H1 (cell line): ENCODE data around the gene HS6ST3.

Experiments
- ASH2L ChIP-seq: fragments of 200-600, 300-600 bp; sonication (generic); IDR thresholded peaks from one replicate; pipeline ENCODE4 v1.7.1; 2017; ENCODE audit warnings: low read length
- CBX5 ChIP-seq: fragments of 300-800, 300-1000 bp; sonication (generic); IDR thresholded peaks from 2 replicates; pipeline ENCODE4 v1.7.1; 2016; ENCODE audit warnings: antibody characterized with exemption, low read length, low read depth
- CTCF ChIP-seq, 3 experiments: IDR thresholded peaks; 1 replicate in 2 of 3; 2 replicates in 1 of 3; pipeline versions ENCODE4 v1.5.1 to v1.6.1; 2011; ENCODE audit warnings: low read length in 3 of 3, mild to moderate bottlenecking in 3 of 3, inconsistent platforms in 2 of 3, low read depth in 1 of 3, moderate library complexity in 1 of 3; ENCODE audit not compliant: insufficient read depth in 1 of 3; ENCODE audit errors: control extremely low read depth in 1 of 3
- GTF2F1 ChIP-seq: IDR thresholded peaks from 2 replicates; pipeline ENCODE4 v1.6.1; 2012; ENCODE audit warnings: low read depth, low read length, improper control_type of control experiment, borderline replicate concordance
- JUN ChIP-seq: IDR thresholded peaks from 2 replicates; pipeline ENCODE4 v1.6.1; 2011; ENCODE audit warnings: low read depth, mild to moderate bottlenecking, improper control_type of control experiment, low read length
- MAX ChIP-seq: IDR thresholded peaks from 2 replicates; pipeline ENCODE4 v1.6.1; 2012; ENCODE audit warnings: inconsistent platforms
- POLR2A ChIP-seq, 2 experiments: IDR thresholded peaks; 1 replicate in 1 of 2; 2 replicates in 1 of 2; pipeline ENCODE4 v1.6.1; 2011; ENCODE audit warnings: low read depth in 2 of 2, low read length in 2 of 2, mild to moderate bottlenecking in 2 of 2; ENCODE audit errors: control extremely low read depth in 1 of 2
- RXRA ChIP-seq: IDR thresholded peaks from 2 replicates; pipeline ENCODE4 v1.6.1; 2011; ENCODE audit warnings: low read depth, mild to moderate bottlenecking, low read length, moderate library complexity; ENCODE audit not compliant: insufficient read depth
- SIRT6 ChIP-seq: IDR thresholded peaks from one replicate; pipeline ENCODE4 v1.7.1; 2012; ENCODE audit warnings: low read length, inconsistent platforms
- SP2 ChIP-seq: IDR thresholded peaks from 2 replicates; pipeline ENCODE4 v1.6.1; 2012; ENCODE audit warnings: mild to moderate bottlenecking, low read length, inconsistent platforms
- TAF1 ChIP-seq: IDR thresholded peaks from 2 replicates; pipeline ENCODE4 v1.6.1; 2011; ENCODE audit warnings: mild to moderate bottlenecking, low read depth, low read length
- YY1 ChIP-seq: IDR thresholded peaks from 2 replicates; pipeline ENCODE4 v1.6.1; 2011; ENCODE audit warnings: low read depth, mild to moderate bottlenecking, low read length

- TF ChIP-seq TAF1 (no peak), CTCF (IDR thresholded peaks at IDR 0.05; ENCODE audit: control extremely low read depth in 1 of 3, insufficient read depth in 1 of 3, low read depth in 1 of 3, low read length in 3 of 3) (no peak), ASH2L (no peak), RXRA (no peak), JUN (no peak), CBX5 (no peak), MAX (no peak), GTF2F1 (no peak), POLR2A (IDR thresholded peaks at IDR 0.05; ENCODE audit: control extremely low read depth in 1 of 2, low read depth in 2 of 2, low read length in 2 of 2) (no peak), YY1 (no peak), SP2 (no peak), SIRT6 (no peak)
Measured at GRCh38 chr13:96499656-96500055, 409.7 kb downstream of the HS6ST3 start.
